NK-92 treated with Interleukin-12 subunit alpha and Interleukin-12 subunit beta, amount 100 ng/mL, for 24 hours (cell line): ENCODE data around the gene IMMT.
A peak's percentile ranks its signal among the peaks of the same experiment; 100 is the strongest.
"Not testable (repeated sequence)": the region's sequence is repeated elsewhere in the genome, so short reads cannot be mapped to it uniquely, and the experiment has no call there.

Experiments used
- DNase-seq: peaks from one replicate; lab custom pipeline; 2025; lab: John Stamatoyannopoulos, UW

IMMT gene

DNA sequence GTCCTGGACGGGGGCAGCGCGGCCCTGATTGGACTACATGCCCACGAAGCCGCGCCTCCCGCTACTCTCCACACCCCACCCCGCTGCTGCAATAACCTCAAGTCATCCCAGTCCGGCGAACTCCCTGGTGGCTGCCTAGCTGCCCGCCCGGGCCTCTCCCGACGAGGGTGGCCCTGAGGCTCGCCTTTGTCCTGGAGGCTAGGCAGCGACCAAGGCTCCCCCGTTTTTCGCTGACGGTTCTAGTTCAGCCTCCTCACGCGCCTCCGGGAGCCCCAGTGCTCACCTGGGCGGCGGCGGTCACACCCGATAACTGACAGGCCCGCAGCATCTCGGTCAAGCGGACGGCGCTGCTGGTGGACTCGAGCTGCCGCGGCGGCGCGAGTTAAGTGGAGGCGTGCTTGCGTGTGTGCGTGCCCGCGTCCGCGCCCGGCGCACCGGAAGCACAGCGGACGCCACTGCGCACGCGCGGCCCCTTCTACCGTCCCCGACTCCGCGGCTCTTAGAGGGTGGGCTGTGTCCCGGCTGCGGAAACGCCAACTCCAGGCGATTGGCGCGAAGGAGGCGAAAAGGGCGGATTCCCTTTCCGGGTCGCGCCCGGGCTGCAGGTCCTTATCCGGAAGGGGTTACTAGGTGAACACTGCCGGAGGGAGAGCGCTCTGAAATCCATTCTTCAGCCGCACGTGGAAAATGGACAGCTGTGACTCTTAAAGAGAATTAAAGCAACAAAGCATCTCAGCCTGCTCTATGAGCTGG lies at the start of gene IMMT:
Gene IMMT (minus strand): TSS at position 408 of the 753 bp plus-strand sequence. CDS start 80 bp downstream, at position 328.
- peak; percentile 95 for DNase-seq

- DNase-seq, result not testable (repeated sequence)
These were observed 49.5 kb upstream of the IMMT start for GRCh38 chr2:86244781-86245180.

- DNase-seq, result no peak
These were observed 48.9 kb upstream of the IMMT start for GRCh38 chr2:86243950-86244733.

DNA sequence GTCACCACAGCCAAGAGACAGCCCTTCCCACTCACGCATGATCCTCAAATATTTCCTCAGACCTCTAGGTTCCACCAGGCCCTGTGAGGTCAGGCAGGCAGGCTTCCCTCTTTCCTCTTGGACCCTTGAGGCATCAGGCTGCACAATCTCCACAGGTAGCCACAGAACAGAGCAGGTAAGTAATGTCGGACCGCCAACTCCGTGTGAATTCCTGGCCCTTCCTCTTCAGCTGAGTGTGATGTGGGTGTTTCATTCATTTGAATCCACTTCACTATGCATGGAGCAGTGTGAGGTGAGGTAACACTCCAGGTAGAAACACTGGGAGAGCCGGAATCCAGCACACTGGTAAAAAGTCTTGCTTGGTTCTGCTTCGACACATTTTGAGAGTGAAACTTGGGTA lies 48.0 kb upstream of the IMMT start:
- DNase-seq, result no peak

- DNase-seq, result no peak
These were observed 46.3 kb upstream of the IMMT start for GRCh38 chr2:86241611-86242010.

DNA sequence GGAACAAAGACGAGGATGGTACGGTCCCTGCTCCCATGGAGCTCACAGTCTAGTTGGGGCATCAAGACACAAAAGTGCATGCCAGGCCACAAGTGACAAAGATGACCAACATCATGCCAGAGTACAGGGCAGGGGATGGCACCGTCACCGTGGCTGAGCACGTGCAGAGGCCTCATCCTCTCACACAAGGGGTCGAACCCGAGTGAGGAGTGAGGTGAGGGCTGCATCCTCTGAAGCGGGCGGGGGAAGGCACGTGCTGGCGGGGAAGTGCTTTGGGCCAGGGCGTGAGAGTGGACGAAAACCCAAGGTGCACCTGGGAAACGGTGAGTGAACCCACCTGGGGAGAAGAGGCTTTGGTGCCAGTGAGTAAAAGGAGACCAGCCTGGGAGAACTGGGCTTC lies 45.0 kb upstream of the IMMT start:
- DNase-seq, result no peak

DNA sequence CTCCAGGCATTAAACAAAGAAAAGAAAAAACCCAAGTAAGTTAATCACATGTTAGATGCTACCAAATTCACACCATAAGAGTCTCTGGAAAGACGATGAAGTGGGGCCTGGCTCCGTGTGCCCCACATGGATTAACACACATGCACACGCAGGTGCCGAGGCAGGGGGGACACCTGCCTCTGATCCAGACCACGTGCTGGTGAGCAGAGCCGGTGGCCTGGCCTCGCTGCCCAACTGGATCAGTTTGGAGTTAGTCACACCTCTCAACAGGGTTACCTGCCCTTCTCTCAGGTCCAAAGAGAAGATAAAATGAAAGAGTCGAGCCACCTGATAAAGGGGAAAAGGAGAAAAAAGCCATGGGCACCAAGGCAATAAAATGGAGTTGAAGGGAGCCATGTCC lies 44.5 kb upstream of the IMMT start:
- no peak for DNase-seq

DNA sequence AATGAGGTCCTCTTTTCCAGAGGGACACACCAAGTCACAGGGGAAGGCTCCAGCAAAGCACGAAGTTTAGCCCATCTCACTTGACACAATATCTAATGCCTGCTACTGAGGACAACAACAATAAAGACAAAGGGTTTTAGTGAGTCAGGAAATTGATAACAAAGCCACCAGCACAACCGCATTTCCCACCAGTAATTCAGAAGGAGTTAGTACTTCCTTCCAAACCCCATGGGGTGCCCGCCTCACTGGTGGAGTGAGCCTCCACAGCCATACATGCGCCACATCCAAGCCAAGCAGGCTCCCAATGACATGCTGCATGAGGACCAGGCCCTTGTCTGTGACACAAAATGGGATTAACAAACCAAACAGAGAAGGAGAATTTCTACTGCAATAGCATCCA lies 44.1 kb upstream of the IMMT start:
- no peak for DNase-seq

DNA sequence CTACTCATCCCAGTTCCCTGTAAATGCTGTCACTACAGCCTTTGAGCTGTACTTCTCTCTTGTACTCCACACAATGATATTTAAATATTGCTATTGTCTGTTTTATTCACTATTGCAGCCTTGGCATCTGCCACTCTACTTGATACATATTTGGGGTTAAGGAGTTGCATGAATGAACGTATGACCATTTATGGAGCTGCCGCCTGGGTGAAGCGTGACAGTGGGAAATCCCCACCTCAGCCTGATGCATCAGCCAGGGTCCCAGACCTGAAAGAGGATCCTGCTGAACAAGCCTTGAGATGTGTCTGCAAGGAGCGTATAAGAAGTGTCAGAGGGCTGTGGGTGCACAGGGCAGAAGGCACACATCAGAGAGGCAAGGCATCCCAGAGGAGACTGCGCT lies 43.1 kb upstream of the IMMT start:
- no peak for DNase-seq

DNA sequence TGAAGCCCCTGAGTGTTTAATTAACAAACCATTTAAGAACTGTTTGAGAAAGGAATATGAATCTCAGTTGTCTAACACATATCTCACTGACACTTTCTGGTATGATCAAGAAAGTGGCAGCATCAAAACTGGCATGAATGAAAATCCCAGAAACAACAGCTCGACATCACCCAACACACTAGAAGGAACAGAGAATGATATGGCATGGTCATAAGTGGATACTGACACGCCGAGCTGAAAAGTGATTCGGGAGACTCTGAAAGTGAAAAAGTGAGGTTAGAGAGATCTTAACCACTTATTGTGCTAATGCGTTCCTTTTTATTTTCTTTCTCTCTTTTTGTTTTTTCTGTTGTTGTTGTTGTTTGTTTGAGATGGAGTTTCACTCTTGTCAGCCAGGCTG lies 41.9 kb upstream of the IMMT start:
- DNase-seq, result no peak

DNA sequence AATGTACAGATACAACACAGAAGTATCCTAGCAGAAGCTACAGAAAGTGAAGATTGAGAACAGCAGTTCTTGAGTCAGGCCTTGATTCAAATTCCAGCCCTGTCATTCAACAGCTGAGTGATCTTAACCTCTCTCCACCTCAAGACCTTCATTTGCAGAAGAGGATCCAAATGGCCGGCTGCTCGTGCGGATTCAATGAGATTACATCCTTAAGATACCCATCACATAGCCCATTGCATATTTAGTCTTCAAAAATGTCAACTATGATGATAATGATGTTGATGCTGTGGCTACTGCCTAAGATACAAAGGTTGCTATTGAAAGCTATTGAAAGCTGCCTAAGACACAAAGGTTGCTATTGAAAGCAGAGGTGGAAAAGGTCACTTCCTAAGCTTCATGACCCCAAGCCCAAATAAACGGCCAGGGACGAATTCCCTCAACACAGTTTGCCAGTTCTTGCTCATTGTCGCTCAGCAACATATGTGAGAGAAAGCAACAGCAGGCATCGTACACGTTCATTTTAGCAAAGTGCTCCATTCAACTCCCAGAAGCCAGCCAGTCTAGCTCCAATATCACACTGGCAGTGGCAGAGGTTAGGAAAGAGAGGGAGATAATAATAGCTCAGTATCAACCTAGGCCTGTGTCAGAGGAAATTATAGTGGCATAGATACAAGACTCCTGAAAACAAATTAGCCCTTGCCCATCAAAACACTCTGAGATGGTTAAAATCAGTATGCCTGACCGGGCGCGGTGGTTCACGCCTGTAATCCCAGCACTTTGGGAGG lies 40.1 kb upstream of the IMMT start:
- DNase-seq, result no peak

DNA sequence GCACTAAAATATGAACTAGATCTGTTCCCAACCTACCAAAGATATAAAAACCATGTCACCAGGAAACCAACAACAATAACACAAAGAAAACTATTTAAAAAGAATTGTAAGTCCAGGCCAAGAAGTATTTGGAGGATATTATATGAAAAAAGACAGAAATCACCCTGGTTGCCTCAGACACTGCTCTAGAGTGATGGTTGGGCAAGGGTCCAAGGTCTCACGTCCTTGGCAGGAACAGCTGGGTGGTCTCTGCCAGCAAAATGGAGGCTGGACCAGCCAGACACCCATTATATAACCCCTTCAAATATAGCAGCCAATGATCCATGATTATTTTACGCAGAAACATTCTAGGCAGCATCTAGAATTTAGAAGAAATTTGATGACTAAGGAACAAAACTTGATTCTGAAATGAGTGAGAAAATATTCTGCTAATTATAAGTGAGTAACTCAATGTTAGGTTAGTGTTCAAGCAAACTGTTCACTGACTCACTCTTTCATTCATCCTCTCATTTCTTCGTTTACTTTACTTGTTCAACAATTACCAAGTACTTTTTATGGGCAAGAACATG lies 39.4 kb upstream of the IMMT start:
- no peak for DNase-seq

- DNase-seq, result no peak
These were observed 38.2 kb upstream of the IMMT start for GRCh38 chr2:86233436-86233835.

GRCh38 chr2:86232910-86233309 lies 37.6 kb upstream of the IMMT start:
- DNase-seq, result no peak

DNA sequence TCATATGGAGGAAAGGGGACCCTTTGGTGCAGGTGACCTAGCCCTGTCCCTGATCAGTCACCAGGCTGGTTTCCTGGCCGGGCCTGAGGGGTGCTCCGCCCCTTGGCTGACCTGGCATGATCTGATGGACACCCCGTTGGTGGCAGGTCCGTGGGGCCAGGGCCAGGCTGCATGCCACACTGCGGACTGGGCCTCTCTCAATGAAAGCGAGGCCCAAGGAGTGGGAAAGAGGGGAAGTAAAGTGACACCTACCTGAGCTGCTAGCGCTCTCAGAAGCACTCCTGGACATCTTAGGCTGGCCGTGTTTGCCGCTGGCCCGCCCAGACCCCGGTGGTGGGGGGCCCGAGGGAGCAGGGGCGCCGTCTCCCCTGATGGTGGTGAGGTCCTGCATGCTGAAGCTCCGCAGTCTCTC lies 37.1 kb upstream of the IMMT start:
- DNase-seq, result no peak

GRCh38 chr2:86231680-86232372 lies 36.6 kb upstream of the IMMT start:
- DNase-seq, result no peak

DNA sequence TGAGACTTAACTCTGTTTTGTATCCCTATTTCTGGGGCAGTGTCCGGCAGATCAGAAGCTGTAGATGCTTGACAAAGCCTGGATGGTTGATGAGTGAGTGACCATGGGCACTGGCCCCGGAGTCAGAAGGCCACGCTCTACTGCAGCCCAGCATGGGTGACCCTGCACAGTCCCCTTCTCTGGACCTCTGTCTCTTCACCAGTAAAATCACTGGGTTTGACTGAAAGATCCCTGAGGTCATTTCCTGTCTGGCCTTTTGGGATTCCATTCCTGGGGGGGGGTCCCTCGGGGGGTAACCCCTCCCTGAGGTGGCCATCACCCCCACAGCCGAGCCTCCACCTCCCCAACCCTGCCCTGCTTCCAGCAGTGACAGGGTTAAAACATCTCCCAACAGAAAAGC lies 35.7 kb upstream of the IMMT start:
- no peak for DNase-seq

DNA sequence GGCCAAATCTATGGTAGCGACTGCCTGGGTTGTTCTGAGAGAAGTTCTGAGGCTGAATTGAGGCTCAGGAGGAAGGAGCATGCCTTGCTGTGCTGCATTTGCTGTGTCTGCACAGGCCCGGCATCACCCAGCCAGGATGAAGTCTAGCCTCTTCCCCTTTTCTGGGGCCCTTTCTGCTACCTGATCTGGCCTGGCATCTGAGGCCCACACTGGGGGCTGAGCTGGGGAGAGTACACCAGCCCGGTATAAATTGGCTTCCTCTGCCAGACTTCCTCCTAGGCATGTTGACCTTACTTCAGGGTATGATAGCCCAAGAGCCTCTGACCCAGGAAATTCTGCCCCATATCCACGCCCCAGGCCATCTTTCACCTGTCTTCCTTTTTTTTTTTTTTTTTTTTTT lies 34.0 kb upstream of the IMMT start:
- DNase-seq, result no peak

- DNase-seq, result not testable (repeated sequence)
These were observed 33.3 kb upstream of the IMMT start for GRCh38 chr2:86228574-86228973.

DNA sequence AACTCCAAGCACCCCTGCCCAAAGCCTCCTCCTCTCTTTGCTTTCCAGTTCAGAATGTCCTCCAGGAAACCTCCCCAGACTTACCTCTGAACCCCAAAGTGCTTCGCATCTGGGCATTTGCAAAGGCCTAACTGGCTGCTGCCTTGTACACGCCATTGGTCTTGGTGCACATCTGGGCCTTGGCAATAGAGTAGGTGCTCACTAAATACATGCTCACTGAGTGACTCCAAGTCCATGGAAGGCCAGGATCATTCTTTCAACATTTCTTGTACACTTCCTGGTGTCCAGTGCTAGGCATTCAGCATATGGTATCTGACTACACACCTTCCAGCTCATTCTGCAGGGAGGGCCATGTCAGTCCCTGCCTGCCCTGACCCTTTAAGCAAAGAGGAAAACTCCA lies 32.4 kb upstream of the IMMT start:
- DNase-seq, result no peak

DNA sequence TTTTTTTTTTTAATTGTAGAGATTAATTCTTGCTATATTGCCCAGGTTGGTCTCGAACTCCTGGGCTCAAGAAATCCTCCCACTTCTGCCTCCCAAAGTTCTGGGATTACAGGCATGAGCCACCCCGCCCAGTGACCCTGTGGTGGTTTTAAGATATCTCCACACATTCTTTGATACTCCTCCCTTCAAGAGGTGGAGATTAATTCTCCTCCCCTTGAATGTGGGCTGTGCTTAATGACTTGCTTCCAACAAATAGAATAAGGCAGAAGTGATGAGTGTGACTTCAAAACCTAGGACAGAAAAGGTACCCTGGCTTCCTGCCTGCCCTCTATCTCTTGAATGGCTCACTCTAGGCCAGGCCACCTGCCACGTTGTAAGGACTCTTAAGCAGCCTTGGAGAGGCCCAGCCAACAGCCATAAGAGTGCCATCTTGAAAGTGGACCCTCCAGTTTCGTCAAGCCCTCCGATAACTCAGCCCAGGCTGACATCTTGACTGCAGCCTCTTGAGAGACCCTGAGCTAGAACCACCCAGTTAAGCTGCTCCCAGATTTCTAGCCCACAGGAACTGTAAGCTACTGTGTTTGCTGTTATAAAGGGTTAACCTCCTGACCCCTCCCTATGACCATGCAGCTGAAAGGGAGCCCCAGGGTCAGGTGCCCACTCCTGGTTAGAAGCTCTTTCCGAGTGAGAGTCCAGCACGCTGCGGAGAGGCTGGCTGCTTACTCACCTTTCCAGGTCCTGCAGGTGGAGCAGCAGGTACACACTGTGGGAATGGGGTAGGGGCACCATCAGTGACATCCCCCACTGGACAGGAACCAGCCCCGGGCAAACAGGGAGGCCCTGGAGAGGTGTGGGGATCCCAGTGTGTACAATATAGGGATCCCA lies 31.6 kb upstream of the IMMT start:
- DNase-seq, result no peak
